ENCODE results near the gene FRMD4A.

- TF ChIP-seq CTCF (conservative IDR thresholded peaks at IDR 0.05; ENCODE audit: low read depth, low read length): no peak
- no peak for TF ChIP-seq EZH2 (IDR thresholded peaks at IDR 0.05; ENCODE audit: low read length, unreplicated experiment)
- no peak for TF ChIP-seq EZH2phosphoT487 (IDR thresholded peaks at IDR 0.05; ENCODE audit: borderline replicate concordance, low read length)
These were observed 606.2 kb downstream of the FRMD4A start for GRCh38 chr10:13724484-13724883.
